GM04503 (cell line): Measurements from ENCODE around the gene ENHO.

Experiments
- DNase-seq: peaks from one replicate; pipeline ENCODE4 v3.0.0-alpha.2; 2012; ENCODE audit warnings: low read depth

Gene ENHO

GRCh38 chr9:34524349-34524748, 1.6 kb upstream of the ENHO start:
- DNase-seq = no peak

DNA sequence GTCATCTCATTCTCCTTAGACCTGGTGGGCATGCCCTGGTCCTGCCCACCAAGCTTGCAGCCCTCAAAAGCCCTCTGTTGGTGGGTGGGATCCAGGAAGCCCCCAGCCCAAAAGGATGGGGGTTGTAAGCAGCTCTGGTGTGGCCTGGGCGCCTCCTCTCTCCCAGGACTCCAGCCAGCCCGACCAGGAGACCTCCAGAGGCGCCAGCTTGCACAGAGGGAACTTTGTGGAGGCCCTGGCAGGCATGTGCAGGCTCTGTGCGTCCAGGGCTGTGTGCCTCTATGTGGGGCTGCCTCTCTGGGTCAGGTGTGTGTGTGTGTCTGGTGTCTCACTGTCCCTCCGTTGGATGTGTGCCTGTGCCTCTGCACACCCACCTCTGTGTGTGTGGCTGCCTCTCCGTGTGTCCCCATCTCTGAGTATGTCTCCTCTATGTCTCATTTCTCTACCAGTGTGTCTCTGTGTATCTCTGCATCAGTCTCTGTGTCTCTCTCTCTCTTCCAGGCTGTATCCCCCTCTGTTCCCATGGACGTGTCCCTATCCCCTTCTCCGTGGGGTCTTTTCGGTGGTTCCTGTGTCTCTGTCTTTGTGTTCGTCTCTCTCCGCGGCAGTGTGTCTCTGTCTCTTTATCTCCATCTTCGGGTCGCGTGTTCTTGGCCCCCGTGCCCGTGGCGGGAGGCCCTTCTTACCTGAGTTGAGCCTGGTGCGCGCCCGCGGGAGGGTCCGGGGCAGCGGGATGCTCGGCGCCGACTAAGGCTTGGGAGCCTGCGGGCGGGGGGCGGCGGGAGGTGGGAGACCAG, 501 bp downstream of the ENHO start:
- DNase-seq = no peak

DNA sequence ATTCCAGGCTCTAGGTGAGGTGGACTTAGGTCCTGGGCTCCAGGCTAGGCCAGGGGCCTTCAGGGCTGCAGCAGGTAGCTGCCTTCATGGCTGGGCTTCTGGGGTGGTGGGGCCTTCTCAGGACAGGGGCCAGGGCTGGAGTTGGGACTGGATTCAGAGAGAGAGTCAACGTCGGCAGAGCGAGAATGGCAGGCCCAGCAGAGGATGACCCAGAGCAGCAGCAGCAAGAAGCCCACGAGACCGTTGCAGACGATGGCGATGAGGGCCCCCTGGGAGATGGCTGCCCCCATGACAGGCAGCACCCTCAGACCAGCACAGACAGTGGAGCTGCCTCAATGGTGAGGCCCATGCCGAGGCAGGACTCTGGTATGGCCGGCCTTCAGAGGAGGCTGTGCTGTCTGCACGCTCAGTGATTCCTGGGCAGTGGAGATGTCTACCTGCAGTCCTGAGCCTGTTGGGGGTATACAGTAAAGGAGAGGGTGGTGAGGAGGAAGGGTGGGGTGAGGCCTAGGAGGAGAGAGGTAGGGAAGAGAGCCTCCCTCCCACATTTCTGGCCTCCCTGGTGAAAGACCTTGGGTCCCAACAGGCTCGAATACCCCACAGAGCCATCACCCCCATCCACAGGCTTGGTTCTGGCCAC, 1.3 kb downstream of the ENHO start:
- no peak for DNase-seq

GRCh38 chr9:34520505-34521385, 2.0 kb downstream of the ENHO start:
- no peak for DNase-seq

DNA sequence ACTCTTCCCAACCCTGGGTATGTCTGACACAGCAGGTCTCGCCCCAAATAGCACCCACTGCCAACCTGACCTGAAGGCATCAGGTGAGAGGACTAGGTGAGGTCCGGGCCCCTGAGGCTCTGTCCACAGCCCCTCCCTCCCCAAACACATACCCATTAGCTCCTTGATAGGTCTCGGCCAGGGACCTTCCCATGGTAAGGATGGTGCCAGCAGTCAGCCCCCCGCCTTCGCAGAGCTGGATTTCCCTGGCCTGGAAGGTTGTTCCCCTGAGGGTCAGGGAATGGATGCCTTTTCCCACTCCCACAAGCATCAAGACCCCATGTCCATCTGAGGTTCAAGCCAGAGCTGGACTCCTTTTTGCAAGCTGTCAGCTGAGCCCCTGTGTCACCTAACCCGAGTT, 2.7 kb downstream of the ENHO start:
- no peak for DNase-seq

- DNase-seq = no peak
Measured at GRCh38 chr9:34519321-34520020, 3.3 kb downstream of the ENHO start.

GRCh38 chr9:34518896-34519295, 3.9 kb downstream of the ENHO start:
- no peak for DNase-seq

GRCh38 chr9:34518110-34518616, 4.6 kb downstream of the ENHO start:
- no peak for DNase-seq

DNA sequence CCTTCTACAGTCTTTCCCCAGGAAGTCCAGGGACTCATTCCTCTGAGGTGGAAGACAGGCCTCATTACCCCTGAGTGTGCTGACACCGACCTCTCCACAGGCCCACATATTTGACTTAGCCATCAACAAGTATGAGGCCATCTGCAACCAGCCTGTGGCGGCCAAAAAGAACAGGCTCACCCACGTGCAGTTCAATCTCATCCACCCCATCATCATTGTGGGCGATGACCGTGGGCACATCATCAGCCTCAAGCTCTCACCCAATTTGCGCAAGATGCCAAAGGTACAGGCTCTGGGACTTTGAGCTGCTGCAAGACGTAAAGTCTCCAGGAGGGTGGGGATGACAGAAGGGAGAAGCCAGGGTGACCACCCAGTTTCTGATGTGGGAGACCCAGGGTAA, 5.6 kb downstream of the ENHO start:
- DNase-seq = no peak

DNA sequence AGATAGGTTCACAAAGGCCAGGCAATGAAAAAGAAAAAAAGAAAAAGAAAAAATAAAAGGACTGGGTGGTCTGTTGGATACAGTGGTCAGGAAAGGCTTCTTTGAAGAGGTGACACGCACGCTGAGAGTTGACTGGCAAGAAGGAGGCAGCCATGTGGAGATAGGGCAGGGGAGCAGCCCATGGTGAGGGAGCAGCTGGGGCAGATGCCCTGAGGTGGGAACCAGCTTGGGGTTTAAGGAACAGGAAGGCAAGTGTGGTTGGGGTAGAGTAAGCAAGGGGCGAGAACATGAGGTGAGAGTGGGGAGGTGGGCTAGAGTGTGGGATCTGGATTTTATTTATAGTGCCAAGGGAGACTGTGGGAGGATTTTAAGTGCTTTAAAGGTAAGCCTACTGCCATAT, 6.8 kb downstream of the ENHO start:
- DNase-seq = no peak

- no peak for DNase-seq
Measured at GRCh38 chr9:34514816-34515215, 8.0 kb downstream of the ENHO start.

DNA sequence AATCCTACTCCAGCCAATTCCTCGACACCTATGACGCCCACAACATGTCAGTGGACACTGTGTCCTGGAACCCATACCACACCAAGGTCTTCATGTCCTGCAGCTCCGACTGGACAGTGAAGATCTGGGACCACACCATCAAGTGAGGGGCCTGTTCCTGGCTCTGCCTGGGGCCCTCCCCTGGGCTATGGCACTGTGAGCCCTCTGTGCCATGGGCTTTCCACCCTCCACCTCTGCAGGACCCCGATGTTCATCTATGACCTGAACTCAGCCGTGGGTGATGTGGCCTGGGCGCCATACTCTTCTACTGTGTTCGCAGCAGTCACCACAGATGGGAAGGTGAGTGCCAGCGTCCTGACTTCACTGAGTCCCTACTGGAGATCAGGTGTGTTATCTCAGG, 8.4 kb downstream of the ENHO start:
- DNase-seq = no peak

GRCh38 chr9:34513567-34514214, 9.1 kb downstream of the ENHO start:
- no peak for DNase-seq

GRCh38 chr9:34512131-34513078, 10.4 kb downstream of the ENHO start:
- no peak for DNase-seq

DNA sequence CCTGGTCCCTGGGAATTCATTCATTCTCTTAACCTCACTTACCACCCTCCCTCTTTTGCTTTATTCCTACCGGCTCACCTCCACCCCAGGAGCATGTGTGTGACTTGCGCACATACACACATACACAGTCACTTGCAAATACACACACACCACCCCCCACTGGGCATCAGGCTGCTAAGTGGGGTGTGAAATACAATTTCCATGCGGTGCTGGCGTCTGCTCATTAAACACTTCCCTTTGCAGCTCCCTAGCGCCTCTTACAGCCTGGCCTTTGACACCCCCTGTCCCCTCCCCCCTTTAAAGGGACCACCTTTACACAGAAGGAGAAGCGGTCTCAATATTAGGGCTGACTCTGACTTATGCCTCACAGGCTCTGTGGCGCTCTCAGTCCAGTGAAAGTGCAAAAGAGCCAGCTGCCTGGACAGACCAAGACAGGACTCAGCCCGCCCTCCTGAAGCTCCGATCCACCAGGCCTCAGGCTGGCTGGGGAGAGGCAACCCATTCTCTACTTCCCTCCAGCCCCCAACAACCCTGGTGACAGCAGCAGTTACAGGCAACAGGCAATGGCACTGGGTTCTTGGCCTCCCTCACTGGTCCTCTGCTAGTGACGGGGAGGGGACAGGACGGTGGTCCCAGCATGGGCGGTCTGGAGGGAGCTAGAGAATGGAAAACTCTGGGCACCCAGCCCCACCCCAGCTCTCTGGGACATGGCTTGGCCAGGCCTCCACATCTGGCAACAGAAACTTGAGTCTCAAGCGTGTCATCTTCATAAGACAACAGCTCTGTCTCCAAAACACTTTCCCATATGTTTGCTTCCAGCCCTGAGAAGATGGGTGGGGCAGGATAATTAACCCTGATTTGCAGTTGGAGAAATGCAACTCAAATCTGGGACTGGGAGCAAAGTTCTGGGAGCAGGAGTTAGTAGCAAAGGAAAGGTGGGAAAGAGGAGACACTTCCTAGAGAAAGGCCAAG, 12.0 kb downstream of the ENHO start:
- DNase-seq = no peak

- no peak for DNase-seq
Measured at GRCh38 chr9:34508951-34509350, 13.8 kb downstream of the ENHO start.

- no peak for DNase-seq
Measured at GRCh38 chr9:34508463-34508862, 14.3 kb downstream of the ENHO start.

DNA sequence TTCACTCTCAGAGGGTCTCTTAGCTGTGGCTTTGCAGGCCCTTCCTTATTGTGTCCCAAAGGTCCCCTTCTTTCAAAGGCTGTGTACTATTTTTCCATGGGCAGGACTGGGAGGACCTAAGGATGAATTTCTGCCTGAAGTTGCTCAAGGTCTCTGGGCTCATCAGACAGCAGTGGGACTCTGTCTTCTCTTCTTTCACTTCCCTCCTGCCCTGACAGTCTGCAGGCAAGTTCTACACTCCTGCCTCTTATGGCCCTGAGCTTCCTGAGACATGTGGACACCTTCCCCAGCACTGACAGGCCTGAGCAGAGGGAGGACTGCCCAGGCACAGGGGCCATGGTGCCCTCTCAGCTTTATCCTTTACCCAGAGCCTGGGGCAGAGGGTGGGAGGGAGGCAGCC, 14.8 kb downstream of the ENHO start:
- DNase-seq = no peak

DNA sequence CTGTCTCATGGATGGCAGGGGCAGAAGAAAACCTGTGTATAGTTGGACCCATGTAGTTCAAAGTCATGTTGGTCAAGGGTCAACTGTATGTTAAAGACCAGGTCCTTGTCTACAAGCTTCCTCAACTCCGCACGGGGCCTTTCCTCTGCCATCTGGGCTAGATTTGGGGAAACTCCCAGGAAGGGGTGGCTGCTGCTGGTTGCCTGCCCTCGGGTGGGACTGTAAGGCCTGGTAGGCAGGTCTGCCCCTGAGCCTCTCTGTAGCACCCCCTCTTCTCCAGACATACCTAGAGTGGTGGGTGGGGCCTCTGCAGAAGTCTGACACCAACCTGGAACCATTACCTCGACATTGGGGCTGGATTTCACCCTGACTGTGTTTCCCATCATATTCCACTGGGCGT, 15.2 kb downstream of the ENHO start:
- DNase-seq = no peak
